H1 (cell line): ENCODE measurements around the gene FAM120A. TPM values are rescaled to one million over a fixed set of nuclear protein-coding genes. Genes with fewer than 3 reads are reported as not detected.

Source experiments
- CTCF ChIA-PET: fragments of 300-600 bp; sonication (Branson Sonifier 250); formaldehyde crosslinking; loops from one replicate; lab custom pipeline; 2021; ENCODE audit not compliant: partially characterized antibody; lab: Charles Lee
- POLR2A ChIA-PET: fragments of 300-600 bp; sonication (Branson Sonifier 250); formaldehyde crosslinking; loops from one replicate; lab custom pipeline; 2021; ENCODE audit warnings: inconsistent platforms; ENCODE audit not compliant: partially characterized antibody; lab: Charles Lee
- DNase-seq, 2 experiments: peaks; one replicate each; pipeline versions ENCODE4 v3.0.0 to v3.0.0-alpha.2; 2010 to 2022; ENCODE audit warnings: low spot score in 2 of 2, low read depth in 1 of 2, mixed read lengths in 1 of 2
- FAIRE-seq: peaks from 2 replicates; lab custom pipeline; 2011; peaks lifted over from hg19 to GRCh38; lab: Jason Lieb, UNC
- H2AFZ ChIP-seq: 2 replicates; pipeline ENCODE4 v1.8.1; 2012; ENCODE audit warnings: low read length, inconsistent platforms
- H2AK5ac ChIP-seq: 2 replicates; pipeline ENCODE4 v1.6.1; 2013; ENCODE audit warnings: low read depth, low read length
- H2BK120ac ChIP-seq: replicated peaks from 2 replicates; pipeline ENCODE3; 2013; ENCODE audit warnings: low read depth, low read length, inconsistent platforms
- H2BK12ac ChIP-seq: 2 replicates; pipeline ENCODE4 v1.6.1; 2013; ENCODE audit warnings: low read depth, low read length
- H2BK15ac ChIP-seq: 2 replicates; pipeline ENCODE4 v1.6.1; 2013; ENCODE audit warnings: low read length
- H2BK20ac ChIP-seq: 2 replicates; pipeline ENCODE4 v1.6.1; 2013; ENCODE audit warnings: low read length
- H2BK5ac ChIP-seq: 2 replicates; pipeline ENCODE4 v1.6.1; 2013; ENCODE audit warnings: low read depth, low read length
- H3K14ac ChIP-seq: 2 replicates; pipeline ENCODE4 v1.6.1; 2013; ENCODE audit warnings: inconsistent platforms; ENCODE audit not compliant: insufficient read length
- H3K18ac ChIP-seq: 2 replicates; pipeline ENCODE4 v1.6.1; 2013; ENCODE audit warnings: low read length; ENCODE audit errors: extremely low read depth
- H3K23ac ChIP-seq: 2 replicates; pipeline ENCODE4 v1.6.1; 2013; ENCODE audit warnings: inconsistent platforms; ENCODE audit not compliant: insufficient read length
- H3K23me2 ChIP-seq: 2 replicates; pipeline ENCODE4 v1.6.1; 2013; ENCODE audit warnings: low read depth, low read length
- H3K27ac ChIP-seq: 2 replicates; pipeline ENCODE4 v1.6.1; 2011; ENCODE audit warnings: low read depth, low read length, inconsistent platforms
- H3K27me3 ChIP-seq, 4 experiments: replicated peaks in 1 of 4; 1 replicate in 1 of 4; 2 replicates in 3 of 4; pipeline versions ENCODE4 v1.6.1 to v1.8.1; 2011 to 2013; ENCODE audit warnings: low read length in 3 of 4, mild to moderate bottlenecking in 3 of 4, inconsistent platforms in 2 of 4, mixed read lengths in 2 of 4, moderate library complexity in 1 of 4; ENCODE audit not compliant: control insufficient read depth in 3 of 4, insufficient read depth in 3 of 4; ENCODE audit errors: extremely low read depth in 1 of 4
- H3K36me3 ChIP-seq, 4 experiments: 2 replicates each; pipeline versions ENCODE4 v1.6.1 to v1.8.1; 2011 to 2013; ENCODE audit warnings: mild to moderate bottlenecking in 4 of 4, low read length in 3 of 4, moderate library complexity in 2 of 4, control low read depth in 1 of 4, inconsistent platforms in 1 of 4; ENCODE audit not compliant: insufficient read depth in 4 of 4, control insufficient read depth in 2 of 4
- H3K4ac ChIP-seq: replicated peaks from 2 replicates; pipeline ENCODE3; 2013; ENCODE audit warnings: low read length, low read depth, mixed read lengths, inconsistent platforms; ENCODE audit not compliant: insufficient read length
- H3K4me1 ChIP-seq, 4 experiments: replicated peaks in 1 of 4; 1 replicate in 1 of 4; 2 replicates in 3 of 4; pipeline versions ENCODE4 v1.6.1 to v1.8.1; 2011 to 2013; ENCODE audit warnings: low read length in 3 of 4, inconsistent platforms in 2 of 4, mixed read lengths in 1 of 4; ENCODE audit not compliant: insufficient read depth in 4 of 4, control insufficient read depth in 3 of 4
- H3K4me2 ChIP-seq, 2 experiments: 2 replicates each; pipeline versions ENCODE4 v1.6.1 to v1.8.1; 2011 to 2013; ENCODE audit warnings: low read depth in 2 of 2, low read length in 2 of 2, control low read depth in 1 of 2, inconsistent platforms in 1 of 2, mild to moderate bottlenecking in 1 of 2; ENCODE audit not compliant: insufficient read depth in 1 of 2
- H3K4me3 ChIP-seq, 4 experiments: fragments of 200-600, 300-600 bp in 1 of 4; sonication (generic), shearing (Covaris generic), sonication (Bioruptor Twin) in 1 of 4; 2 replicates each; pipeline versions ENCODE4 v1.5.1 to v1.8.1; 2011 to 2016; ENCODE audit warnings: low read length in 4 of 4, low read depth in 3 of 4, control low read depth in 2 of 4, inconsistent platforms in 2 of 4, mild to moderate bottlenecking in 2 of 4, mixed read lengths in 1 of 4, moderate library complexity in 1 of 4; ENCODE audit not compliant: insufficient read depth in 2 of 4; ENCODE audit errors: extremely low read depth in 1 of 4
- H3K56ac ChIP-seq: replicated peaks from 2 replicates; pipeline ENCODE3; 2013; ENCODE audit warnings: low read depth, mild to moderate bottlenecking, mixed read lengths, low read length, inconsistent platforms; ENCODE audit not compliant: insufficient read length
- H3K79me1 ChIP-seq: 2 replicates; pipeline ENCODE4 v1.6.1; 2013; ENCODE audit warnings: low read depth, low read length, control low read depth
- H3K79me2 ChIP-seq, 2 experiments: 2 replicates each; pipeline versions ENCODE4 v1.6.1 to v1.8.1; 2012 to 2013; ENCODE audit warnings: low read length in 2 of 2, mild to moderate bottlenecking in 2 of 2, inconsistent platforms in 1 of 2; ENCODE audit not compliant: insufficient read depth in 2 of 2, control insufficient read depth in 1 of 2
- H3K9ac ChIP-seq, 4 experiments: replicated peaks in 1 of 4; 1 replicate in 1 of 4; 2 replicates in 3 of 4; pipeline versions ENCODE4 v1.6.1 to v1.8.1; 2011 to 2013; ENCODE audit warnings: low read depth in 3 of 4, low read length in 3 of 4, control low read depth in 2 of 4, mild to moderate bottlenecking in 2 of 4, moderate library complexity in 2 of 4, inconsistent platforms in 1 of 4; ENCODE audit errors: extremely low read depth in 1 of 4
- H3K9me3 ChIP-seq, 2 experiments: 2 replicates each; pipeline versions ENCODE4 v1.6.1 to v1.8.1; 2012 to 2013; ENCODE audit warnings: mild to moderate bottlenecking in 2 of 2, moderate library complexity in 2 of 2, control low read depth in 1 of 2, inconsistent platforms in 1 of 2, low read depth in 1 of 2, low read length in 1 of 2, mixed read lengths in 1 of 2; ENCODE audit not compliant: insufficient read depth in 2 of 2
- H4K20me1 ChIP-seq, 2 experiments: replicated peaks in 1 of 2; 2 replicates each; pipeline versions ENCODE3 to v1.8.1; 2011 to 2013; ENCODE audit warnings: inconsistent platforms in 2 of 2, low read length in 2 of 2, mild to moderate bottlenecking in 1 of 2; ENCODE audit not compliant: insufficient read depth in 2 of 2, control insufficient read depth in 1 of 2
- H4K5ac ChIP-seq: 2 replicates; pipeline ENCODE4 v1.6.1; 2013; ENCODE audit warnings: low read length, low read depth, mixed read lengths, inconsistent platforms; ENCODE audit not compliant: insufficient read length
- H4K8ac ChIP-seq: 2 replicates; pipeline ENCODE4 v1.8.0; 2013; ENCODE audit warnings: mild to moderate bottlenecking, moderate library complexity, low read length, inconsistent platforms; ENCODE audit not compliant: insufficient read depth; ENCODE audit errors: extremely low read depth
- H4K91ac ChIP-seq: replicated peaks from 2 replicates; pipeline ENCODE3; 2013; ENCODE audit warnings: low read length, mixed read lengths, inconsistent platforms; ENCODE audit not compliant: insufficient read length
- EZH2 ChIP-seq: fragments of 200-600 bp; sonication (generic); IDR thresholded peaks from 2 replicates; pipeline ENCODE4 v1.7.1; 2012; ENCODE audit warnings: low read depth, mild to moderate bottlenecking, moderate library complexity, low read length, inconsistent platforms; ENCODE audit not compliant: severe bottlenecking
- TEAD4 ChIP-seq: IDR thresholded peaks from 2 replicates; pipeline ENCODE4 v1.6.1; 2012; ENCODE audit warnings: low read depth, low read length, inconsistent platforms, mixed read lengths
- WGBS, 2 experiments: shearing (Covaris generic) in 1 of 2; methylation state at CpG; one replicate each; pipeline versions ENCODE4 v1.1.6 to v1.1.7; 2013 to 2015; ENCODE audit warnings: low lambda C conversion rate in 2 of 2, mixed read lengths in 2 of 2, inconsistent platforms in 1 of 2, low coverage in 1 of 2, missing lambda C conversion rate in 1 of 2; ENCODE audit not compliant: insufficient replicate concordance in 2 of 2, insufficient coverage in 1 of 2, insufficient read length in 1 of 2; ENCODE audit errors: extremely low coverage in 1 of 2, missing lambda C conversion rate in 1 of 2; 5-methylcytosine and 5-hydroxymethylcytosine counted together
- polyA plus RNA-seq, 7 experiments: library from polyadenylated mRNA; depleted of rRNA in 3 of 7; stranded (reverse) in 5 of 7; unstranded in 2 of 7; fragments of >200 nt in 5 of 7; fragments of 200-250 nt in 2 of 7; gene quantifications; 1 replicate in 5 of 7; 2 replicates in 1 of 7; 4 replicates in 1 of 7; pipeline versions ENCODE4 v1.2.1 to v1.2.3, GENCODE V29; 2011 to 2013; ENCODE audit warnings: missing spikeins in 2 of 7, mixed read lengths in 2 of 7
- total RNA-seq: library from RNA; stranded (reverse); fragmentation: NEBNext Ultra II Directional; extraction: Animal tissue kit (Norgen Biotek cat#: 25700); gene quantifications from 2 replicates; pipeline ENCODE4 v1.2.1, GENCODE V29; 2021

Gene FAM120A
- total and polyA plus RNA-seq, 2 of the 8 experiments (the other 6 are each of a cell fraction or from before 2014, with no cell fraction given), result 24.9 to 54.7 TPM

DNA sequence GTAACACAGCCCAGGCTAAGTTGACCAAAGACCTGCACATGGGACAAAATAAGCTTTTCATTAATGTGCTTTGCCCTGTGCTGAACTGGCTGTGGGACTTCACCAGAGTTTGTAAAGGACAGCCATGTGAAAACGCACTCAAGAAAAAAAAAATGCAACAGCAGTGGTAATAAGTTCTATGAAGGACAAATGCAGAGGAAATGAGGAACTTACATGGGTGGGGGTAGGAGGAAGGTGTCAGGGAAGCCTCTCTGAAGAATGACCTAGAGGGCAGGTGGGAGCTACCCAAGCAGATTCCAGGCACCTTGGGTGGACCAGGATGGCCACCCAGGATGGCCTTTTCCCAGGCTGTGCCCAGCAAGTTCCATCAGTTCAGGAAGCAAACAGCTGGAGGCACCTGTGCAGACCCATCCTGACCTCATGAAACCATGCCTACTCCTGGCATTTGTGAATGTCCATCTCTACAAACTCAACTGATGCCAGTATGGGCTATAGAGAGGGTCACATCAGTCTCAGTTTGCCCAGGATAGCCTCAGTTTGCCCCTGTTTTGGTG is 118.2 kb downstream of the FAM120A start:
- ChIA-PET POLR2A (interaction anchor here (0.7 to 2.1 kb wide), 3 partner anchors 12 to 498 kb away, joined by 3 to 6 read pairs (median 3); no protein-coding TSS in a partner anchor), CTCF (interaction anchor here (0.7 to 1.3 kb wide), 2 partner anchors 18 to 1136 kb away, joined by 3 to 5 read pairs; no protein-coding TSS in a partner anchor)
- Histone ChIP-seq H4K5ac (no peak overlapping the region), H4K91ac (no peak overlapping the region), H3K79me1 (no peaks in the 10 kb centered on the region), H3K9ac (no peak overlapping the region), H2BK20ac (no peak overlapping the region), H2AK5ac (no peak overlapping the region), H3K4me2 (no peak overlapping the region), H2BK5ac (no peak overlapping the region), H4K8ac (no peak overlapping the region), H4K20me1 (no peaks in the 10 kb centered on the region), H3K36me3 (no peaks in the 10 kb centered on the region; a peak in 1 of 8 replicates), H3K4ac (no peak overlapping the region), H3K18ac (no peak overlapping the region), H3K79me2 (no peaks in the 10 kb centered on the region), H2AFZ (no peak overlapping the region), H3K27me3 (no peaks in the 10 kb centered on the region; a peak in 1 of 7 replicates), H3K4me1 (peaks cover 3 to 8% (median 4%) of the 10 kb centered on the region in 4 experiments; a peak in 4 of 7 replicates), H3K56ac (no peak overlapping the region), H3K23me2 (peaks cover 5% of the 10 kb centered on the region; the same call in 1 of the 2 replicates), H3K9me3 (0 out of 4 replicates have a peak, but pooled peaks cover 0 to 4% of the 10 kb centered on the region in 2 experiments), H3K14ac (no peak overlapping the region), H2BK120ac (no peak overlapping the region), H3K23ac (no peak overlapping the region), H2BK12ac (no peak overlapping the region), H3K27ac (no peak overlapping the region), H2BK15ac (no peak overlapping the region), H3K4me3 (no peak overlapping the region)
- TF ChIP-seq TEAD4 (no peak), EZH2 (no peak)
- FAIRE-seq (no peak), DNase-seq (no peak)
- WGBS, 2 experiments, result 69% methylated on average over 1 of the region's 1 CpG; no CpG with 5 or more reads in 1 of the 2 experiments
